Keratinocyte (primary cell): ENCODE data around the gene C1orf53. TPM values are rescaled to one million over a fixed set of nuclear protein-coding genes. Genes with fewer than 3 reads are reported as not detected.

Experiments used
- DNase-seq: peaks from one replicate; pipeline ENCODE4 v3.0.0-alpha.2; 2011; ENCODE audit warnings: low read depth, missing footprints, low spot score
- FAIRE-seq: peaks from 2 replicates; lab custom pipeline; 2011; peaks lifted over from hg19 to GRCh38; lab: Jason Lieb, UNC
- H2AFZ ChIP-seq: 2 replicates; pipeline ENCODE4 v1.6.0; 2012; ENCODE audit warnings: low read length, control low read depth, inconsistent platforms; ENCODE audit not compliant: control insufficient read depth
- H3K27ac ChIP-seq: 2 replicates; pipeline ENCODE4 v1.5.1; 2011; ENCODE audit warnings: low read length; ENCODE audit not compliant: control insufficient read depth, insufficient read depth
- H3K27me3 ChIP-seq: 3 replicates; pipeline ENCODE4 v1.6.0; 2011; ENCODE audit warnings: low read length; ENCODE audit not compliant: control insufficient read depth, insufficient read depth; ENCODE audit errors: extremely low read depth
- H3K36me3 ChIP-seq, 2 experiments: 2 replicates in 1 of 2; 3 replicates in 1 of 2; pipeline ENCODE4 v1.5.1; 2011; ENCODE audit warnings: low read length in 2 of 2, mild to moderate bottlenecking in 1 of 2; ENCODE audit not compliant: control insufficient read depth in 2 of 2, insufficient read depth in 2 of 2; ENCODE audit errors: extremely low read depth in 1 of 2
- H3K4me1 ChIP-seq: 3 replicates; pipeline ENCODE4 v1.5.1; 2011; ENCODE audit warnings: low read length; ENCODE audit not compliant: control insufficient read depth, insufficient read depth; ENCODE audit errors: extremely low read depth
- H3K4me2 ChIP-seq: 3 replicates; pipeline ENCODE4 v1.6.0; 2011; ENCODE audit warnings: low read depth, low read length; ENCODE audit not compliant: control insufficient read depth, insufficient read depth; ENCODE audit errors: extremely low read depth
- H3K4me3 ChIP-seq, 3 experiments: fragments of 200-600 bp in 1 of 3; sonication (generic) in 1 of 3; 2 replicates in 2 of 3; 3 replicates in 1 of 3; pipeline ENCODE4 v1.5.1; 2011 to 2016; ENCODE audit warnings: low read length in 3 of 3, mild to moderate bottlenecking in 3 of 3, control low read depth in 2 of 3, inconsistent platforms in 1 of 3, low read depth in 1 of 3, mixed read lengths in 1 of 3, mixed run types in 1 of 3, moderate library complexity in 1 of 3; ENCODE audit not compliant: control insufficient read depth in 2 of 3, insufficient read depth in 2 of 3; ENCODE audit errors: extremely low read depth in 1 of 3
- H3K79me2 ChIP-seq: 2 replicates; pipeline ENCODE4 v1.6.0; 2012; ENCODE audit warnings: low read length; ENCODE audit not compliant: control insufficient read depth, insufficient read depth
- H3K9ac ChIP-seq: 3 replicates; pipeline ENCODE4 v1.6.0; 2011; ENCODE audit warnings: low read length; ENCODE audit not compliant: control insufficient read depth, insufficient read depth; ENCODE audit errors: extremely low read depth
- H3K9me1 ChIP-seq: 3 replicates; pipeline ENCODE4 v1.6.0; 2011; ENCODE audit warnings: low read length; ENCODE audit not compliant: control insufficient read depth, insufficient read depth; ENCODE audit errors: extremely low read depth
- H3K9me3 ChIP-seq: 2 replicates; pipeline ENCODE4 v1.5.1; 2012; ENCODE audit warnings: low read depth, low read length; ENCODE audit not compliant: control insufficient read depth
- H4K20me1 ChIP-seq: 3 replicates; pipeline ENCODE4 v1.6.0; 2011; ENCODE audit warnings: low read length; ENCODE audit not compliant: control insufficient read depth, insufficient read depth; ENCODE audit errors: extremely low read depth
- EZH2 ChIP-seq: IDR thresholded peaks from one replicate; pipeline ENCODE4 v1.6.1; 2012; ENCODE audit warnings: inconsistent platforms, mild to moderate bottlenecking, low read length, moderate library complexity
- dilution Hi-C: fragments of 300-500 bp; cut with MboI; formaldehyde crosslinking; loops from one replicate; pipeline ENCODE4 v1.7.0; 2020; ENCODE audit warnings: low sequenced_read_pairs; ENCODE audit not compliant: extremely low pct_ligation_motif_present
- polyA plus RNA-seq, 5 experiments: library from polyadenylated mRNA; depleted of rRNA in 3 of 5; stranded (reverse) in 3 of 5; stranded (forward) in 1 of 5; unstranded in 1 of 5; fragments of >200 nt; gene quantifications; 1 replicate in 1 of 5; 2 replicates in 3 of 5; 3 replicates in 1 of 5; pipeline versions ENCODE4 v1.2.1 to v1.2.3, GENCODE V29; 2011 to 2012; ENCODE audit warnings: missing spikeins in 2 of 5, low read depth in 1 of 5, low replicate concordance in 1 of 5
- TF ChIP-seq, protein P1 (sequence below), 3 experiments: IDR thresholded peaks in 1 of 3; conservative IDR thresholded peaks in 1 of 3; optimal IDR thresholded peaks in 1 of 3; 2 replicates in 2 of 3; 3 replicates in 1 of 3; pipeline versions ENCODE3 to v1.5.1; 2011; ENCODE audit warnings: low read length in 3 of 3, mild to moderate bottlenecking in 3 of 3, moderate library complexity in 2 of 3, control low read depth in 1 of 3, inconsistent platforms in 1 of 3; ENCODE audit not compliant: insufficient read depth in 2 of 3; ENCODE audit errors: extremely low read depth in 1 of 3

Gene C1orf53
- polyA plus RNA-seq, 1 donor (not counting 4 experiments of a cell fraction or from before 2014, with no cell fraction given) = 6.2 TPM

DNA sequence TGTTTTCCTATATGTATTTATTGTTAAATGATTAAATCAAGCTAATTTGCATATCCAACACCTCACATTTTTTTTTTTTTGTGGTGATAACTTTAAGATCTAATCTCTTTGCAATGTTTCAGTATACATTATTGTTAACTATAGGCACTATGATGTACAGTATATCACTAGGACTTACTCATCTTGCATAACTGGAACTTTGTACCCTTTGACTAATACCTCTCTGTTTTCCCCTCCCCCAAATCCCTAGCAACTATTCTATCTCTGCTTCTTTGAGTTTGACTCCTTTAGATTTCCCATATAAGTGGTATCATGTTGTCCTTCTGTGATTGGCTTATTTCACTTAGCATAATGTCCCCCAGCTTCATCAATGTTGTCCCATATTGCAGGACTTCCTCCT is 9.7 kb upstream of the C1orf53 start:
- no peak for TF ChIP-seq EZH2
- TF ChIP-seq, protein P1, sequence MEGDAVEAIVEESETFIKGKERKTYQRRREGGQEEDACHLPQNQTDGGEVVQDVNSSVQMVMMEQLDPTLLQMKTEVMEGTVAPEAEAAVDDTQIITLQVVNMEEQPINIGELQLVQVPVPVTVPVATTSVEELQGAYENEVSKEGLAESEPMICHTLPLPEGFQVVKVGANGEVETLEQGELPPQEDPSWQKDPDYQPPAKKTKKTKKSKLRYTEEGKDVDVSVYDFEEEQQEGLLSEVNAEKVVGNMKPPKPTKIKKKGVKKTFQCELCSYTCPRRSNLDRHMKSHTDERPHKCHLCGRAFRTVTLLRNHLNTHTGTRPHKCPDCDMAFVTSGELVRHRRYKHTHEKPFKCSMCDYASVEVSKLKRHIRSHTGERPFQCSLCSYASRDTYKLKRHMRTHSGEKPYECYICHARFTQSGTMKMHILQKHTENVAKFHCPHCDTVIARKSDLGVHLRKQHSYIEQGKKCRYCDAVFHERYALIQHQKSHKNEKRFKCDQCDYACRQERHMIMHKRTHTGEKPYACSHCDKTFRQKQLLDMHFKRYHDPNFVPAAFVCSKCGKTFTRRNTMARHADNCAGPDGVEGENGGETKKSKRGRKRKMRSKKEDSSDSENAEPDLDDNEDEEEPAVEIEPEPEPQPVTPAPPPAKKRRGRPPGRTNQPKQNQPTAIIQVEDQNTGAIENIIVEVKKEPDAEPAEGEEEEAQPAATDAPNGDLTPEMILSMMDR (optimal IDR thresholded peaks at IDR 0.05 in 1 of 3, IDR thresholded peaks at IDR 0.05 in 1 of 3, conservative IDR thresholded peaks at IDR 0.05 in 1 of 3; ENCODE audit: extremely low read depth in 1 of 3, insufficient read depth in 2 of 3, low read length in 3 of 3) = no peak
- H2AFZ ChIP-seq = no peak overlapping the region
- no peaks in the 10 kb centered on the region for H3K4me1 ChIP-seq
- no peak overlapping the region for H3K4me2 ChIP-seq
- H3K9me1 ChIP-seq = no peaks in the 10 kb centered on the region
- no peaks in the 10 kb centered on the region for H3K36me3 ChIP-seq
- H3K4me3 ChIP-seq = no peak overlapping the region
- H3K9ac ChIP-seq = no peak overlapping the region
- H3K79me2 ChIP-seq = no peaks in the 10 kb centered on the region
- dilution Hi-C loops = no loop called here
- FAIRE-seq (no peak), DNase-seq (no peak)
- no peak overlapping the region for H3K27ac ChIP-seq
- H3K9me3 ChIP-seq = no peaks in the 10 kb centered on the region
- H4K20me1 ChIP-seq = no peaks in the 10 kb centered on the region
- peaks cover 6% of the 10 kb centered on the region for H3K27me3 ChIP-seq

DNA sequence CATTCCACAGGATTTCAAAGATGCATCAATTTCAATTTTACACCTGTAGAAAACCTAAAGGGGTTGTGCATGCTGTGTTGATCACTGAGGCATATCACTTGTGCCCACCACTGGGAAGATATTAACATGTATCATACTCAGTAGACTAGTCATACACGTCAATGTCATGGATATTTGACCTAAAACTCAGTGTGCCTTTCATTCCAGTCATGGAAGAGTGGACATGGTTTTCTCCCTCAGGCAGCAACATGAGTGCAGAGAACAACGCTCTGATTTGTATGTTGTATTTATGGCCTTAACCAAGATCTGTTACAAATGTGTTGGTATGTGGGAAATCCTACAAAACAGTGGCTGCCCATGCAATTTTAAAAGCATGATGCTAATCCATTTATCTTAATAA is 6.1 kb upstream of the C1orf53 start:
- no peak for DNase-seq
- no peak overlapping the region for H3K4me2 ChIP-seq
- no peak for TF ChIP-seq EZH2
- TF ChIP-seq, protein P1 (optimal IDR thresholded peaks at IDR 0.05 in 1 of 3, IDR thresholded peaks at IDR 0.05 in 1 of 3, conservative IDR thresholded peaks at IDR 0.05 in 1 of 3; ENCODE audit: extremely low read depth in 1 of 3, insufficient read depth in 2 of 3, low read length in 3 of 3) = no peak
- H3K4me3 ChIP-seq = no peak overlapping the region
- no peak overlapping the region for H2AFZ ChIP-seq
- no peaks in the 10 kb centered on the region for H3K79me2 ChIP-seq
- H3K36me3 ChIP-seq = no peaks in the 10 kb centered on the region
- no peaks in the 10 kb centered on the region for H3K9me1 ChIP-seq
- H3K9me3 ChIP-seq = no peaks in the 10 kb centered on the region
- H3K27ac ChIP-seq = no peak overlapping the region
- H4K20me1 ChIP-seq = no peaks in the 10 kb centered on the region
- dilution Hi-C loops = no loop called here
- no peaks in the 10 kb centered on the region for H3K4me1 ChIP-seq
- no peak for FAIRE-seq
- H3K27me3 ChIP-seq = peaks cover 6% of the 10 kb centered on the region
- H3K9ac ChIP-seq = no peak overlapping the region
